AG04450 (cell line): ENCODE measurements around the gene OSBP. TPM values are rescaled to one million over a fixed set of nuclear protein-coding genes. Genes with fewer than 3 reads are reported as not detected.

Experiments used
- CTCF ChIA-PET: fragments of 300-600, 350-600 bp; formaldehyde crosslinking; extraction: SDS; loops from one replicate; lab custom pipeline; 2022; ENCODE audit warnings: antibody characterized with exemption, inconsistent platforms; lab: Charles Lee
- POLR2A ChIA-PET: fragments of 350-600 bp; formaldehyde crosslinking; extraction: SDS; loops from one replicate; lab custom pipeline; 2021; ENCODE audit warnings: antibody characterized with exemption, inconsistent platforms; lab: Yijun Ruan, JAX
- DNase-seq: peaks from one replicate; pipeline ENCODE4 v3.0.0-alpha.2; 2011; ENCODE audit warnings: low read depth, low spot score
- H3K27ac ChIP-seq: one replicate; pipeline ENCODE4 v1.5.1; 2012; ENCODE audit warnings: low read depth, low read length, control low read depth
- H3K27me3 ChIP-seq: one replicate; pipeline ENCODE4 v1.6.0; 2012; ENCODE audit warnings: low read length; ENCODE audit not compliant: control insufficient read depth, insufficient read depth
- H3K4me3 ChIP-seq: 2 replicates; pipeline ENCODE4 v1.5.1; 2011; ENCODE audit warnings: mild to moderate bottlenecking, low read depth, low read length, control low read depth
- H3K9me3 ChIP-seq: 2 replicates; pipeline ENCODE4 v1.5.1; 2012; ENCODE audit warnings: low read length; ENCODE audit not compliant: control insufficient read depth, insufficient read depth
- CTCF ChIP-seq: IDR thresholded peaks from 2 replicates; pipeline ENCODE4 v1.5.1; 2011; ENCODE audit warnings: low read depth, low read length, control low read depth, inconsistent platforms
- polyA plus RNA-seq: library from polyadenylated mRNA; depleted of rRNA; stranded (reverse); fragments of >200 nt; gene quantifications from 2 replicates; pipeline ENCODE4 v1.2.3, GENCODE V29; 2011

OSBP gene
- polyA plus RNA-seq, 1 experiment = 28.4 TPM

GRCh38 chr11:59556917-59557348 lies 58.6 kb downstream of the OSBP start:
- DNase-seq = no peak
- CTCF ChIA-PET = interaction anchor here (0.5 to 1.0 kb wide), 2 partner anchors 20 to 149 kb away, joined by 3 read pairs; no protein-coding TSS in a partner anchor
- no peak for TF ChIP-seq CTCF
- peak overlapping the region; percentile 41 for H3K4me3 ChIP-seq
- POLR2A ChIA-PET = interaction anchor here (1.1 to 1.5 kb wide), 3 partner anchors 9 to 59 kb away, joined by 3 to 12 read pairs (median 4); partner anchors contain the start of gene OSBP
- no peaks in the 10 kb centered on the region for H3K27me3 ChIP-seq
- H3K27ac ChIP-seq = peak overlapping the region; percentile 87
- no peaks in the 10 kb centered on the region for H3K9me3 ChIP-seq

GRCh38 chr11:59556115-59556916 lies 59.3 kb downstream of the OSBP start:
- peak; percentile 83 for DNase-seq
- TF ChIP-seq CTCF = no peak
- H3K9me3 ChIP-seq = no peaks in the 10 kb centered on the region
- POLR2A ChIA-PET = interaction anchor here (1.3 to 1.5 kb wide), 2 partner anchors 19 to 59 kb away, joined by 3 to 4 read pairs; partner anchors contain the start of gene OSBP
- H3K27me3 ChIP-seq = no peaks in the 10 kb centered on the region
- CTCF ChIA-PET = interaction anchor here (0.5 to 1.0 kb wide), 2 partner anchors 19 to 150 kb away, joined by 3 read pairs; no protein-coding TSS in a partner anchor
- H3K27ac ChIP-seq = peak overlapping the region; percentile 87
- H3K4me3 ChIP-seq = peak overlapping the region; percentile 62

- POLR2A ChIA-PET = interaction anchor here (0.6 kb wide), 1 partner anchor 384 kb away, joined by 6 read pairs; the partner anchor contains the start of gene DTX4
- no peak for DNase-seq
- TF ChIP-seq CTCF = no peak
- CTCF ChIA-PET = no interaction called here
- no peaks in the 10 kb centered on the region for H3K9me3 ChIP-seq
- peak overlapping the region; percentile 87 for H3K27ac ChIP-seq
- peak overlapping the region; percentile 62 for H3K4me3 ChIP-seq
- H3K27me3 ChIP-seq = no peaks in the 10 kb centered on the region
These were observed 59.9 kb downstream of the OSBP start for GRCh38 chr11:59555601-59556114.

- ChIA-PET POLR2A (interaction anchor here (0.6 kb wide), 1 partner anchor 1494 kb away, joined by 3 read pairs; no protein-coding TSS in a partner anchor), CTCF (no interaction called here)
- no peak for TF ChIP-seq CTCF
- Histone ChIP-seq H3K27me3 (no peaks in the 10 kb centered on the region), H3K4me3 (no peak overlapping the region), H3K9me3 (no peaks in the 10 kb centered on the region), H3K27ac (no peak overlapping the region)
- DNase-seq = no peak
These were observed 62.3 kb downstream of the OSBP start for GRCh38 chr11:59553323-59553722.

GRCh38 chr11:59552844-59553243 lies 62.7 kb downstream of the OSBP start:
- Histone ChIP-seq H3K27me3 (no peaks in the 10 kb centered on the region), H3K4me3 (no peak overlapping the region), H3K27ac (no peak overlapping the region), H3K9me3 (no peaks in the 10 kb centered on the region)
- no peak for TF ChIP-seq CTCF
- DNase-seq = no peak
- CTCF ChIA-PET = no interaction called here
- POLR2A ChIA-PET = no interaction called here
